Chondrocyte (in vitro differentiated cells): ENCODE measurements around the gene COPE. TPM values are rescaled to one million over a fixed set of nuclear protein-coding genes. Genes with fewer than 3 reads are reported as not detected.
A peak's percentile ranks its signal among the peaks of the same experiment; 100 is the strongest.

Experiments used
- DNase-seq: peaks from one replicate; pipeline ENCODE4 v3.0.0; 2021; ENCODE audit warnings: mixed read lengths, low spot score
- H3K27ac Mint-ChIP-seq: one replicate; pipeline ENCODE4 v1.8.0; 2021; ENCODE audit warnings: mild to moderate bottlenecking, moderate library complexity, mixed read lengths; ENCODE audit not compliant: unreplicated experiment
- H3K27me3 Mint-ChIP-seq: 2 replicates; pipeline ENCODE4 v1.8.0; 2021; ENCODE audit warnings: low read depth, mixed read lengths
- H3K36me3 Mint-ChIP-seq: 2 replicates; pipeline ENCODE4 v1.8.0; 2021; ENCODE audit warnings: low read depth, mixed read lengths
- H3K4me1 Mint-ChIP-seq: 2 replicates; pipeline ENCODE4 v1.8.0; 2021; ENCODE audit warnings: low read depth, mild to moderate bottlenecking, mixed read lengths
- H3K4me3 Mint-ChIP-seq: one replicate; pipeline ENCODE4 v1.8.0; 2021; ENCODE audit warnings: mild to moderate bottlenecking, moderate library complexity, mixed read lengths; ENCODE audit not compliant: unreplicated experiment
- H3K9me3 Mint-ChIP-seq: 2 replicates; pipeline ENCODE4 v1.8.0; 2021; ENCODE audit warnings: low read depth, mixed read lengths
- total RNA-seq: library from RNA; stranded (reverse); gene quantifications from 3 replicates; pipeline ENCODE4 v1.2.1, GENCODE V29; 2021
- TF ChIP-seq, protein P1 (sequence below): fragments of 200-600 bp; sonication (generic); IDR thresholded peaks from 2 replicates; pipeline ENCODE4 v1.5.0; 2021; ENCODE audit warnings: antibody characterized with exemption, mild to moderate bottlenecking, moderate library complexity

The COPE gene
- total RNA-seq, 1 donor from 2014 or later, result 175 TPM

DNA sequence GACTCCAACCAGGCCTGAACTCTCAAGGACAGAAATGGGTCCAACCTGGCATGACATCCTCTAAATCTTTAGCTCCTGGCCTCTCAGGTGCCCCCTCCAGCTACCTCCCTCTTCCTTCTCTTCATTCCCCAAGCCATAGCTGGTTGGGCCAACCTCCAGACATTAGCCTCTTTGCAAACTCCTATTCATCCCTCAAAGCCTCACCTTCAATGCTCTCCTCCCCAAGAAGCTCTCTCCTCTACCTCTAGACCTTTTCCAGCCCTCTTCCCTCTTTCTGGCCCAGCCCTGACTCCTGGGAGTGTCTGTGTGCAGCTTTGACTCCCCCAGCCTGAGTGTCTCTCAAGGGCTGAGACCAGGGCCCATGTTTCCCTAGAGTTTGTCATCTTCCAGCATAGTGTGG lies 27.1 kb upstream of the COPE start:
- Mint-ChIP-seq H3K27me3 (no peaks in the 10 kb centered on the region), H3K27ac (no peak overlapping the region), H3K9me3 (no peaks in the 10 kb centered on the region), H3K4me1 (peaks cover 2% of the 10 kb centered on the region), H3K4me3 (no peak overlapping the region), H3K36me3 (peaks cover 4% of the 10 kb centered on the region)
- TF ChIP-seq, protein P1, sequence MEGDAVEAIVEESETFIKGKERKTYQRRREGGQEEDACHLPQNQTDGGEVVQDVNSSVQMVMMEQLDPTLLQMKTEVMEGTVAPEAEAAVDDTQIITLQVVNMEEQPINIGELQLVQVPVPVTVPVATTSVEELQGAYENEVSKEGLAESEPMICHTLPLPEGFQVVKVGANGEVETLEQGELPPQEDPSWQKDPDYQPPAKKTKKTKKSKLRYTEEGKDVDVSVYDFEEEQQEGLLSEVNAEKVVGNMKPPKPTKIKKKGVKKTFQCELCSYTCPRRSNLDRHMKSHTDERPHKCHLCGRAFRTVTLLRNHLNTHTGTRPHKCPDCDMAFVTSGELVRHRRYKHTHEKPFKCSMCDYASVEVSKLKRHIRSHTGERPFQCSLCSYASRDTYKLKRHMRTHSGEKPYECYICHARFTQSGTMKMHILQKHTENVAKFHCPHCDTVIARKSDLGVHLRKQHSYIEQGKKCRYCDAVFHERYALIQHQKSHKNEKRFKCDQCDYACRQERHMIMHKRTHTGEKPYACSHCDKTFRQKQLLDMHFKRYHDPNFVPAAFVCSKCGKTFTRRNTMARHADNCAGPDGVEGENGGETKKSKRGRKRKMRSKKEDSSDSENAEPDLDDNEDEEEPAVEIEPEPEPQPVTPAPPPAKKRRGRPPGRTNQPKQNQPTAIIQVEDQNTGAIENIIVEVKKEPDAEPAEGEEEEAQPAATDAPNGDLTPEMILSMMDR, result no peak
- no peak for DNase-seq

DNA sequence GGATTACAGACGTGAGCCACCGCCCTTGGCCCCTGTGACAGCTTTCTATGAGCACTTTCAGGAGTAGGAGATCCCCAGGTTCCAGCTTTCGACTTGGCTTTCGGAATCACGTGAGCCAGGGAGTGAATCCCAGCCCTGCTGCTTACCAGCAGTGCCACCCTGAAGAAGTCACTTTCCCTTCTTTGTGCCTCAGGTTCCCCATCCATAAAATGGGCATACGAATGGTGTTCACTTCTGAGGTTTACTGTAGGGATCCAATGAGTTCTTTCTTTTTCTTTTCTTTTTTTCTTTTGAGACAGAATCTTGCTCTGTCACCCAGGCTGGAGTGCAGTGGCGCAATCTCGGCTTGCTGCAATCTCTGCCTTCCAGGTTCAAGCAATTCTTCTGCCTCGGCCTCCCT lies 26.1 kb upstream of the COPE start:
- H3K27me3 Mint-ChIP-seq, result no peaks in the 10 kb centered on the region
- TF ChIP-seq, protein P1, result no peak
- no peak overlapping the region for H3K27ac Mint-ChIP-seq
- DNase-seq, result no peak
- peaks cover 4% of the 10 kb centered on the region for H3K36me3 Mint-ChIP-seq
- H3K9me3 Mint-ChIP-seq, result no peaks in the 10 kb centered on the region
- H3K4me3 Mint-ChIP-seq, result no peak overlapping the region
- peaks cover 2% of the 10 kb centered on the region for H3K4me1 Mint-ChIP-seq

DNA sequence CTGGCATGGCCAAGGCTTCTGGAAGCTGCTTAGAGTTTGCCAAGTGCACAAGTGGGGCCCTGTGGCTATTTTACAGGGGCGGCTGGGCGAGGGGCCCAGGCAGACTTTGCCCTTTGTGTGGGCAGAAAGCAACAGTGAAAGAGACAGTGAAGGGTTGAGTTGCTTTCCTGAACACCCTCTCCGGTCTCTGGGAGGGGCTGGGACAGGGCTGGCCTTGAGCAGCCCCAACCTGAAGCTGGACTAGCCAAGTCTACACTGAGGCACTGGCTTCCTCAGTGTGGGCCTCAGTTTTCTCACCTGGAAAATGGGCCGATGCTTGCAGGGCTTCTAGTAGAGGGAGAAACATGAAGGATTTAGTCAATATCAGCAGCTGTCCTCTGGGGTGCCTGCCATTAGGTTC lies 24.3 kb upstream of the COPE start:
- TF ChIP-seq, protein P1, result no peak
- Mint-ChIP-seq H3K4me3 (no peak overlapping the region), H3K9me3 (no peaks in the 10 kb centered on the region), H3K4me1 (peaks cover 16% of the 10 kb centered on the region), H3K27ac (no peak overlapping the region), H3K27me3 (no peaks in the 10 kb centered on the region), H3K36me3 (peaks cover 4% of the 10 kb centered on the region)
- DNase-seq, result no peak

DNA sequence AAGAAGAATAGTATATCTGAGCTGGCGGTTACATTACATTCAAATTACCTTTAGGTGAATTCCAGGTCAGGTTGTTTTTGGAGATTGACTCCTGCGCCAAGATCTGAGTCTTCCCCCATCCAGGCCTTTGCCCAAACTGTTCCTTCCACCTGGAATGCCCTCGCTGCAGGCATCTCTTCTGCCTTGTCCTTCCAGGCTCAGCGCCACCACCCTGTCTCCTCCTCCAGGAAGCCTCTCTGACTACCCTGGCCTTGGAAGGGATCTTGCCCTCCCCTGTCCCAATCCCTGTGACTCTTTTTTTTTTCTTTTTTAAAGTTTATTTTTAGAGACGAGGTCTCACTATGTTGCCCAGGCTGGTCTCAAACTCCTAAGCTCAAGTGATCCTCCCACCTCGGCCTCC lies 23.5 kb upstream of the COPE start:
- Mint-ChIP-seq H3K4me1 (peaks cover 16% of the 10 kb centered on the region), H3K9me3 (no peaks in the 10 kb centered on the region), H3K4me3 (no peak overlapping the region), H3K27me3 (no peaks in the 10 kb centered on the region), H3K36me3 (peaks cover 4% of the 10 kb centered on the region), H3K27ac (no peak overlapping the region)
- TF ChIP-seq, protein P1, result no peak
- DNase-seq, result no peak

DNA sequence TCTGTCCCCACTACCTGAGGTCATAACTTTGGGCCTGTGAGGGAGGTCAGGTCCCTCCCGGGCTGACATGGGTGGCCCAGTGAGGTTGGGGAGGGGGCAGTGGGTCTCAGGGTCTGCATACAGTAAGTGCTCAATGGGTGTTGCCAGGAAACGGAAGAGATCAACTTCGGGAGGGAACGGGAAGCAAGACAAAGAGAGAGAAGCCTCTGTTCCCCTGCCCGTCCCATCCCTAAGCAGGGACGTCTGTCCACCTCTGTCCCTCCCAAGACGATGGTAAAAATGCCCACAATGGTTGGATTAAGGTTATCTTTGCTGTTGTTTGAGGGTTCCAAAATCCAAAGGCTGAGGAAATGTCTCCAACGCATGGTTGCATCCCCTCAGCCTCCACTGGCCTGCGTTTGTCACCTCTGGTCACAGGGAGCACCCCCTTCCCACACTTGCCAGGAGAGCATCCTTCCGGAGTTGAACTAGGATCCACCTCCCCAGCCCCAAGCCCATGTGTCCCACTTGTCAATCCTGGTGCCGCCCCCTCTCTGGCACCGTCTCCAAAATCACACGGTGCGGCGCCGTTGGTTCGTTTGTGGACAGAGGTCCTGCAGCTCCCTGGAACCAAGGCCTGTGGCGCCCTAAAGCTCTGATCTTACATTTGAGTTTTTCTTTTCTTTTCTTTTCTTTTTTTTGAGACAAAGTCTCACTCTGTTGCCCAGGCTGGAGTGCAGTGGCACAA lies 22.6 kb upstream of the COPE start:
- peaks cover 6% of the 10 kb centered on the region for H3K36me3 Mint-ChIP-seq
- DNase-seq, result no peak
- H3K4me1 Mint-ChIP-seq, result peaks cover 16% of the 10 kb centered on the region
- H3K4me3 Mint-ChIP-seq, result peak overlapping the region; percentile 31
- peak overlapping the region; percentile 12 for H3K27ac Mint-ChIP-seq
- no peaks in the 10 kb centered on the region for H3K9me3 Mint-ChIP-seq
- TF ChIP-seq, protein P1, result peak; percentile 5
- no peaks in the 10 kb centered on the region for H3K27me3 Mint-ChIP-seq
